Ascending aorta (tissue), 2 donors: ENCODE results near the gene KLHL1. TPM values are rescaled to one million over a fixed set of nuclear protein-coding genes. Genes with fewer than 3 reads are reported as not detected.
"Not testable (repeated sequence)": the region's sequence is repeated elsewhere in the genome, so short reads cannot be mapped to it uniquely, and the experiment has no call there.

Experiments used
- DNase-seq, 2 donors: peaks; one replicate each; pipeline ENCODE4 v3.0.0-alpha.2; 2019; ENCODE audit warnings: low spot score in 2 of 2
- H3K27ac ChIP-seq, 2 donors: fragments of 200-600 bp; sonication (generic); one replicate each; pipeline ENCODE4 v1.5.1; 2016 to 2017; ENCODE audit warnings: mild to moderate bottlenecking in 1 of 2
- H3K27me3 ChIP-seq: fragments of 200-600 bp; sonication (generic); one replicate; pipeline ENCODE4 v1.5.1; 2017
- H3K36me3 ChIP-seq, 2 donors: fragments of 200-600 bp; sonication (generic); one replicate each; pipeline ENCODE4 v1.5.1; 2016
- H3K4me1 ChIP-seq, 2 donors: fragments of 200-600 bp; sonication (generic); one replicate each; pipeline ENCODE4 v1.5.1; 2016 to 2017; ENCODE audit warnings: mild to moderate bottlenecking in 1 of 2
- H3K4me3 ChIP-seq, 2 donors: fragments of 200-600 bp; sonication (generic); one replicate each; pipeline ENCODE4 v1.5.1; 2016 to 2017; ENCODE audit warnings: mild to moderate bottlenecking in 1 of 2
- H3K9me3 ChIP-seq, 2 donors: fragments of 200-600 bp; sonication (generic); one replicate each; pipeline ENCODE4 v1.5.1; 2016
- intact Hi-C: fragments of 100-400 bp; cut with DNase I; formaldehyde crosslinking; loops from one replicate; pipeline ENCODE4 v1.15.1; 2023
- total RNA-seq: library from RNA; depleted of rRNA; stranded (reverse); fragments of >200 nt; gene quantifications from one replicate; pipeline ENCODE4 v1.1.0, GENCODE V29; 2016
- TF ChIP-seq, protein P1 (sequence below), 3 experiments: fragments of 200-600 bp in 2 of 3; fragments of 450-650 bp in 1 of 3; sonication (generic) in 2 of 3; IDR thresholded peaks; one replicate each; pipeline ENCODE4 v1.5.1; 2016 to 2019; ENCODE audit warnings: antibody characterized with exemption in 3 of 3, mild to moderate bottlenecking in 1 of 3, moderate library complexity in 1 of 3

Gene KLHL1
- not detected for total RNA-seq

DNA sequence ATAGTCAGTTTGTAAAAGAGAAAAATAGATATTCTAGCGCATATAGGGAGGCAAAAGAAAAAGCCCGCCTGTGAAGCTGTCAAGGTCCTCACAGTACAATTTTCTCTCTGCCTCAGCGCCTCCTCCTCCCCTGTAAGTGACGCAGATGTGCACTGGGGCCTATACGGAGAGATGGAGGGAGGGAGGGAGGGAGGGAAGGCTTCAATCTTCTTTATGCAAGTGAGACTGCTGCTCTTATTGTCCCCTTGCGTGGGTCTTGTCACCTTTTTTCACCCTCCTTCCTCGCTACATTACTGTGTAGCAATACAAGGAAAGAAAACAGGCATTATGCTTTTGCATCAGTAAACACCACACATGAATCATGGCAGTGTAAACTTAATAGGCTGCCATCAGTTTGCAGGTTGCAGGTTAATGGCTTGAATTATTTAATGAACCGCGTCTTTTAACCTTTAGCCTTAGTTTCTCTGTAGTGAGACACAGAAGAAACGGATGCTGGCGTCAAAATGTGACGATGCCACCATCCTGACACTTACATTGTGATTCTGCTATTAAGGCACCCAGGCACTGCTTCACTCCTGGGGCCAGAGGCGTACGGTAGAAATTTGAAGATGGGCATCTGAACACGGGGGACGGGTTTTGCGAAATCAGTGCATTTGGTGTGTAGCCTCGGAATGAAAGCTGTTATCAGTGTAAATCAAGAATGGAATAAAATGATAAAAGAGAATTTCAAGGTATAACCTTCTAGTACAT lies at the start of gene KLHL1:
TSS of gene KLHL1 (minus strand) at position 97 of the 750 bp plus-strand sequence. CDS start 753 bp downstream, outside the sequence.
- Histone ChIP-seq H3K4me1 (no peaks in the 10 kb centered on the region), H3K36me3 (no peaks in the 10 kb centered on the region), H3K9me3 (no peaks in the 10 kb centered on the region), H3K27me3 (no peaks in the 10 kb centered on the region), H3K27ac (no peak within 1 kb of the TSS), H3K4me3 (no peak within 1 kb of the TSS)
- TF ChIP-seq, protein P1, sequence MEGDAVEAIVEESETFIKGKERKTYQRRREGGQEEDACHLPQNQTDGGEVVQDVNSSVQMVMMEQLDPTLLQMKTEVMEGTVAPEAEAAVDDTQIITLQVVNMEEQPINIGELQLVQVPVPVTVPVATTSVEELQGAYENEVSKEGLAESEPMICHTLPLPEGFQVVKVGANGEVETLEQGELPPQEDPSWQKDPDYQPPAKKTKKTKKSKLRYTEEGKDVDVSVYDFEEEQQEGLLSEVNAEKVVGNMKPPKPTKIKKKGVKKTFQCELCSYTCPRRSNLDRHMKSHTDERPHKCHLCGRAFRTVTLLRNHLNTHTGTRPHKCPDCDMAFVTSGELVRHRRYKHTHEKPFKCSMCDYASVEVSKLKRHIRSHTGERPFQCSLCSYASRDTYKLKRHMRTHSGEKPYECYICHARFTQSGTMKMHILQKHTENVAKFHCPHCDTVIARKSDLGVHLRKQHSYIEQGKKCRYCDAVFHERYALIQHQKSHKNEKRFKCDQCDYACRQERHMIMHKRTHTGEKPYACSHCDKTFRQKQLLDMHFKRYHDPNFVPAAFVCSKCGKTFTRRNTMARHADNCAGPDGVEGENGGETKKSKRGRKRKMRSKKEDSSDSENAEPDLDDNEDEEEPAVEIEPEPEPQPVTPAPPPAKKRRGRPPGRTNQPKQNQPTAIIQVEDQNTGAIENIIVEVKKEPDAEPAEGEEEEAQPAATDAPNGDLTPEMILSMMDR (IDR thresholded peaks at IDR 0.05): no peak
- no peak for DNase-seq
- intact Hi-C loops: no loop called here

- H3K36me3 ChIP-seq, H3K4me3 ChIP-seq, H3K27me3 ChIP-seq, intact Hi-C loops, H3K27ac ChIP-seq, DNase-seq, H3K9me3 ChIP-seq, H3K4me1 ChIP-seq: not testable (repeated sequence)
These were observed 34.4 kb upstream of the KLHL1 start for GRCh38 chr13:70142658-70143057.

- no peaks in the 10 kb centered on the region for H3K27me3 ChIP-seq
- H3K27ac ChIP-seq: no peak overlapping the region
- no peaks in the 10 kb centered on the region for H3K4me1 ChIP-seq
- TF ChIP-seq, protein P1 (IDR thresholded peaks at IDR 0.05): no peak
- no peak for DNase-seq
- no peaks in the 10 kb centered on the region for H3K36me3 ChIP-seq
- H3K4me3 ChIP-seq: no peak overlapping the region
- no peaks in the 10 kb centered on the region for H3K9me3 ChIP-seq
- intact Hi-C loops: no loop called here
These were observed 19.8 kb upstream of the KLHL1 start for GRCh38 chr13:70128098-70128497.

- intact Hi-C loops: no loop called here
- Histone ChIP-seq H3K4me3 (no peak overlapping the region), H3K27me3 (no peaks in the 10 kb centered on the region), H3K4me1 (no peaks in the 10 kb centered on the region), H3K36me3 (no peaks in the 10 kb centered on the region), H3K27ac (no peak overlapping the region), H3K9me3 (no peaks in the 10 kb centered on the region)
- TF ChIP-seq, protein P1 (IDR thresholded peaks at IDR 0.05): no peak
- DNase-seq: no peak
These were observed 17.4 kb upstream of the KLHL1 start for GRCh38 chr13:70125693-70126092.

DNA sequence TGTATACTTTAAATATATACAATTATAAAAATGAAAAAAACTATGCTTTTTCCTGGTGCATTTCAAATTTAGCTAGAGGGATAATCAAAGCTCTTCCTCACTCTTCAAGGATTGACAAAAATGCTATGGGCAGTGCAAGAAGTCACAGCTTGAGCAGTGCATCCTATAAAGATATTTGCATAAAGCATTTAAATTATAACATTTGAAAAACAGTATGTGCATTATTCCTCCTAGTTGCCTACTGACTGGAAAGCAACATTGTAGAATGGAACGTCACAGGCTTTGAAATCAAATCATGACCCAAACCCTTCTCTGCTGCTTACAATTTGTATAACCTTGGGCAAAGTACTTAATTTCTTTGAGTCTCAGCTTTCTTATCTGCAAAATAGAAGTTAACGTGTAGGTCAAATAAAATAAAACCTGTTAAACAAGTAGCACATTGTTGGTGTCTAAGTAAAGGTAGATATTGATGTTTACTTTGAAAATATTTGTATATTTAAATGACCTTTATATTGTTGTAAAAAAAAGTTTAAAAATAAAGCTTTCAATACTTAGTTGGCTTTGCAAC lies 9.2 kb upstream of the KLHL1 start:
- intact Hi-C loops: no loop called here
- Histone ChIP-seq H3K4me1 (no peaks in the 10 kb centered on the region), H3K36me3 (no peaks in the 10 kb centered on the region), H3K27me3 (no peaks in the 10 kb centered on the region), H3K27ac (no peak overlapping the region), H3K9me3 (no peaks in the 10 kb centered on the region), H3K4me3 (no peak overlapping the region)
- TF ChIP-seq, protein P1 (IDR thresholded peaks at IDR 0.05): no peak
- no peak for DNase-seq

DNA sequence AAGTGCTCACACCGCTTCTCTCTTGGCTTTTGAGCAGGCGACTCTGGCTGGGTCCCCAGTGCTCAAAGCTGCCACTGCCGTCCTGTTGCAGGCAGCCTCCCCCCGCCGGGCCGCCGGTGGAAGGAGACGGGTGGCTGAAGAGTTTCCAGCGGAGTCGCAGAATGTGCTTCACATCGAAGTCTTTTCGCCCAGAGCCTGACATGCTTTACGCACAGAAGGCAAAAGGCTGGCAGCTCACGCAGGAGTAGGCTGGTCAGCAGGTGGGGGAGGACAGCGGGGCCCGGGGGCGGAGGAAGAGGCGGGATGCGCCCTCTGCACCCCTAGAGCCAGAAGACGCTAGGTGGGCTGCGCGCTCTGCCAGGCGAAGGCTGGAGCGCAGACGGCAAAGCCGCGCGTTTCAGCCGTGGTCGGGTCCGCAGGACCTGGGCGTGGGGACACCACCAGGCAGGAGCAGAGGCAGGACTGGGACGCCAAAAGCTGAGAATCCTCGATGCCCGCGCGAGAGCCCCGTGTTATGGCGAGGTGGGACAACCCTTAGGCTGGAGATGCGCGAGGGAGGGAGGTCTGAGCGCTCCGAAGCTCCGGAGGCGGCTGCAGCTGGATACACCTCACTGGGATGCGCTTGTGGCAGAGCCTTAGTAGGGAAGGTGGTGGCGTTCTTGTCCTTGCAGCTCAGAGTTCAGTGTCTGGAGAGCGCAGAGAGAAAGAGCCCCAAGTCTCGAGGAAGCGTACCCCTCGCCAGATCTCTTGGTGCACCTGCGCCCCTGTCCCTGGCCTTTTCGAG lies 562 bp downstream of the KLHL1 start, which contains the start of gene ATXN8OS:
TSS of gene ATXN8OS (plus strand) at position 329 of the 784 bp plus-strand sequence.
- Histone ChIP-seq H3K4me3 (no peak within 1 kb of the TSS), H3K27me3 (no peaks in the 10 kb centered on the region), H3K27ac (no peak within 1 kb of the TSS), H3K9me3 (no peaks in the 10 kb centered on the region), H3K4me1 (no peaks in the 10 kb centered on the region), H3K36me3 (no peaks in the 10 kb centered on the region)
- no peak for DNase-seq
- intact Hi-C loops: no loop called here
- TF ChIP-seq, protein P1 (IDR thresholded peaks at IDR 0.05): no peak
